AG04450 (cell line): ENCODE data around the gene MYBBP1A. TPM values are rescaled to one million over a fixed set of nuclear protein-coding genes. Genes with fewer than 3 reads are reported as not detected.

Source experiments
- CTCF ChIA-PET: fragments of 300-600, 350-600 bp; formaldehyde crosslinking; extraction: SDS; loops from one replicate; lab custom pipeline; 2022; ENCODE audit warnings: antibody characterized with exemption, inconsistent platforms; lab: Charles Lee
- POLR2A ChIA-PET: fragments of 350-600 bp; formaldehyde crosslinking; extraction: SDS; loops from one replicate; lab custom pipeline; 2021; ENCODE audit warnings: antibody characterized with exemption, inconsistent platforms; lab: Yijun Ruan, JAX
- DNase-seq: peaks from one replicate; pipeline ENCODE4 v3.0.0-alpha.2; 2011; ENCODE audit warnings: low read depth, low spot score
- H3K27ac ChIP-seq: one replicate; pipeline ENCODE4 v1.5.1; 2012; ENCODE audit warnings: low read depth, low read length, control low read depth
- H3K27me3 ChIP-seq: one replicate; pipeline ENCODE4 v1.6.0; 2012; ENCODE audit warnings: low read length; ENCODE audit not compliant: control insufficient read depth, insufficient read depth
- H3K4me3 ChIP-seq: 2 replicates; pipeline ENCODE4 v1.5.1; 2011; ENCODE audit warnings: mild to moderate bottlenecking, low read depth, low read length, control low read depth
- H3K9me3 ChIP-seq: 2 replicates; pipeline ENCODE4 v1.5.1; 2012; ENCODE audit warnings: low read length; ENCODE audit not compliant: control insufficient read depth, insufficient read depth
- CTCF ChIP-seq: IDR thresholded peaks from 2 replicates; pipeline ENCODE4 v1.5.1; 2011; ENCODE audit warnings: low read depth, low read length, control low read depth, inconsistent platforms
- polyA plus RNA-seq: library from polyadenylated mRNA; depleted of rRNA; stranded (reverse); fragments of >200 nt; gene quantifications from 2 replicates; pipeline ENCODE4 v1.2.3, GENCODE V29; 2011

MYBBP1A gene
- polyA plus RNA-seq, 1 experiment: 12.5 TPM

GRCh38 chr17:4577386-4577993, 22.3 kb upstream of the MYBBP1A start:
- DNase-seq: no peak
- no peak for TF ChIP-seq CTCF
- no peak overlapping the region for H3K27ac ChIP-seq
- H3K27me3 ChIP-seq: peaks cover 45% of the 10 kb centered on the region
- H3K9me3 ChIP-seq: no peaks in the 10 kb centered on the region; the same call in 1 of the 2 replicates
- ChIA-PET POLR2A (no interaction called here), CTCF (interaction anchor here (0.5 to 3.9 kb wide), 5 partner anchors 10 to 154 kb away, joined by 3 to 25 read pairs (median 4); no protein-coding TSS in a partner anchor)
- no peak overlapping the region for H3K4me3 ChIP-seq

GRCh38 chr17:4576729-4577322, 21.6 kb upstream of the MYBBP1A start:
- no peak for DNase-seq
- Histone ChIP-seq H3K27me3 (peaks cover 40% of the 10 kb centered on the region), H3K4me3 (no peak overlapping the region), H3K27ac (no peak overlapping the region), H3K9me3 (no peaks in the 10 kb centered on the region; the same call in 1 of the 2 replicates)
- ChIA-PET CTCF (interaction anchor here (0.6 to 3.9 kb wide), 3 partner anchors 10 to 154 kb away, joined by 3 to 25 read pairs (median 8); no protein-coding TSS in a partner anchor), POLR2A (no interaction called here)
- no peak for TF ChIP-seq CTCF

GRCh38 chr17:4576161-4576558, 21.0 kb upstream of the MYBBP1A start:
- POLR2A ChIA-PET: no interaction called here
- CTCF ChIA-PET: interaction anchor here (0.6 to 3.9 kb wide), 3 partner anchors 9 to 159 kb away, joined by 4 to 25 read pairs (median 6); no protein-coding TSS in a partner anchor
- Histone ChIP-seq H3K27ac (no peak overlapping the region), H3K9me3 (no peaks in the 10 kb centered on the region; the same call in 1 of the 2 replicates), H3K27me3 (peaks cover 39% of the 10 kb centered on the region), H3K4me3 (no peak overlapping the region)
- no peak for TF ChIP-seq CTCF
- DNase-seq: no peak

GRCh38 chr17:4574448-4575045, 19.4 kb upstream of the MYBBP1A start:
- no peak overlapping the region for H3K27ac ChIP-seq
- TF ChIP-seq CTCF: no peak
- CTCF ChIA-PET: interaction anchor here (3.9 kb wide), 1 partner anchor 7 kb away, joined by 25 read pairs; no protein-coding TSS in a partner anchor
- no peaks in the 10 kb centered on the region; the same call in 1 of the 2 replicates for H3K9me3 ChIP-seq
- no peak for DNase-seq
- peaks cover 35% of the 10 kb centered on the region for H3K27me3 ChIP-seq
- no peak overlapping the region for H3K4me3 ChIP-seq
- POLR2A ChIA-PET: no interaction called here
